ENCODE data around the gene HOXD12.

The HOXD12 gene

GRCh38 chr2:176110415-176111308, 11.1 kb downstream of the HOXD12 start:
- Histone ChIP-seq H3K4me2 (ENCODE audit: low read length) (no peak overlapping the region), H3K79me1 (ENCODE audit: low read length) (no peaks in the 10 kb centered on the region), H2AFZ (ENCODE audit: insufficient read depth, low read length, poor library complexity) (no peak overlapping the region), H3K4ac (ENCODE audit: low read depth, low read length) (no peak overlapping the region), H3K9ac (ENCODE audit: low read length) (no peak overlapping the region), H2BK5ac (ENCODE audit: low read depth, low read length, poor library complexity) (no peak overlapping the region), H3K4me1 (ENCODE audit: control insufficient read depth in 1 of 2, insufficient read depth in 2 of 2, low read length in 2 of 2) (peaks cover 7% of the 10 kb centered on the region in 2 experiments), H3K14ac (ENCODE audit: low read length) (no peak overlapping the region), H3K79me2 (ENCODE audit: control insufficient read depth, insufficient read depth, low read length, poor library complexity) (no peaks in the 10 kb centered on the region), H4K8ac (ENCODE audit: low read depth, low read length) (no peak overlapping the region), H3K18ac (ENCODE audit: low read length) (no peak overlapping the region), H3K27ac (ENCODE audit: low read depth, low read length) (no peak overlapping the region), H3K36me3 (ENCODE audit: control insufficient read depth in 1 of 2, insufficient read depth in 2 of 2, low read length in 2 of 2) (no peaks in the 10 kb centered on the region), H4K91ac (ENCODE audit: low read depth, low read length) (no peak overlapping the region), H2BK12ac (ENCODE audit: low read length) (no peak overlapping the region), H3K4me3 (ENCODE audit: low read depth, low read length) (no peak overlapping the region), H3K23ac (ENCODE audit: low read length) (no peak overlapping the region), H2AK5ac (ENCODE audit: low read length) (no peak overlapping the region), H4K12ac (ENCODE audit: low read depth, low read length) (no peak overlapping the region), H3K9me3 (ENCODE audit: insufficient read depth, low read depth, low read length) (peaks cover 13% of the 10 kb centered on the region), H2BK120ac (ENCODE audit: insufficient read depth, low read length, poor library complexity) (no peak overlapping the region), H3K27me3 (ENCODE audit: insufficient read depth, low read length) (peaks cover 77% of the 10 kb centered on the region)
- no peak for DNase-seq
- WGBS (ENCODE audit: extremely low coverage, insufficient coverage, insufficient read length), result no CpG with 5 or more reads among the region's 7 CpGs

DNA sequence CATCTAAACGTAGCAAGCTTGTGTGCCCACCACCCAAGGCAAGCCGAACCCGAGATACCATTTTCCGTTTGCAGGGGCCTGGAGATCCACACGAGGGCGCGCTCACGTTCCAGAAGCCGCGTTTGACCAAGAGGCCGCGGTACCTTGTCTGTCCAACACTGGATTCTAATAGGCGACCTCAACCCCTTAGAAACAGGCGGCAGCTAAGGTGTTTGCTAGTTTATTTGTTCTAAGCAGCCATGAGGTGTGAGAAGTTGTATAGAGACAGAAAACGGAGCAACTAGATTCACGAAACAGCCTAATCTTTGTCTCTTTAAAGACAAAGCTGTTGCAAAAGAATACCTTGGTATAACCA, 11.7 kb downstream of the HOXD12 start:
- Histone ChIP-seq H3K79me1 (ENCODE audit: low read length) (no peaks in the 10 kb centered on the region), H3K36me3 (ENCODE audit: control insufficient read depth in 1 of 2, insufficient read depth in 2 of 2, low read length in 2 of 2) (no peaks in the 10 kb centered on the region), H3K9ac (ENCODE audit: low read length) (no peak overlapping the region), H2AK5ac (ENCODE audit: low read length) (no peak overlapping the region), H3K14ac (ENCODE audit: low read length) (no peak overlapping the region), H3K23ac (ENCODE audit: low read length) (no peak overlapping the region), H2AFZ (ENCODE audit: insufficient read depth, low read length, poor library complexity) (no peak overlapping the region), H2BK12ac (ENCODE audit: low read length) (no peak overlapping the region), H3K79me2 (ENCODE audit: control insufficient read depth, insufficient read depth, low read length, poor library complexity) (no peaks in the 10 kb centered on the region), H3K4me3 (ENCODE audit: low read depth, low read length) (no peak overlapping the region), H4K12ac (ENCODE audit: low read depth, low read length) (no peak overlapping the region), H3K27ac (ENCODE audit: low read depth, low read length) (no peak overlapping the region), H4K91ac (ENCODE audit: low read depth, low read length) (no peak overlapping the region), H3K4me2 (ENCODE audit: low read length) (no peak overlapping the region), H3K18ac (ENCODE audit: low read length) (no peak overlapping the region), H2BK5ac (ENCODE audit: low read depth, low read length, poor library complexity) (no peak overlapping the region), H2BK120ac (ENCODE audit: insufficient read depth, low read length, poor library complexity) (no peak overlapping the region), H3K9me3 (ENCODE audit: insufficient read depth, low read depth, low read length) (peaks cover 16% of the 10 kb centered on the region), H4K8ac (ENCODE audit: low read depth, low read length) (no peak overlapping the region), H3K4ac (ENCODE audit: low read depth, low read length) (no peak overlapping the region), H3K27me3 (ENCODE audit: insufficient read depth, low read length) (peaks cover 77% of the 10 kb centered on the region), H3K4me1 (ENCODE audit: control insufficient read depth in 1 of 2, insufficient read depth in 2 of 2, low read length in 2 of 2) (peaks cover 7% of the 10 kb centered on the region in 2 experiments)
- no CpG with 5 or more reads among the region's 16 CpGs for WGBS (ENCODE audit: extremely low coverage, insufficient coverage, insufficient read length)
- DNase-seq, result peak; percentile 27 to 56

- Histone ChIP-seq H3K79me2 (ENCODE audit: control insufficient read depth, insufficient read depth, low read length, poor library complexity) (no peaks in the 10 kb centered on the region), H3K4ac (ENCODE audit: low read depth, low read length) (no peak overlapping the region), H3K9ac (ENCODE audit: low read length) (no peak overlapping the region), H3K18ac (ENCODE audit: low read length) (no peak overlapping the region), H3K4me3 (ENCODE audit: low read depth, low read length) (no peak overlapping the region), H2AFZ (ENCODE audit: insufficient read depth, low read length, poor library complexity) (no peak overlapping the region), H3K27me3 (ENCODE audit: insufficient read depth, low read length) (peaks cover 77% of the 10 kb centered on the region), H2BK5ac (ENCODE audit: low read depth, low read length, poor library complexity) (no peak overlapping the region), H3K4me1 (ENCODE audit: control insufficient read depth in 1 of 2, insufficient read depth in 2 of 2, low read length in 2 of 2) (peaks cover 4 to 5% of the 10 kb centered on the region in 2 experiments), H3K79me1 (ENCODE audit: low read length) (no peaks in the 10 kb centered on the region), H4K8ac (ENCODE audit: low read depth, low read length) (no peak overlapping the region), H3K4me2 (ENCODE audit: low read length) (no peak overlapping the region), H2BK12ac (ENCODE audit: low read length) (no peak overlapping the region), H3K27ac (ENCODE audit: low read depth, low read length) (no peak overlapping the region), H3K9me3 (ENCODE audit: insufficient read depth, low read depth, low read length) (peaks cover 18% of the 10 kb centered on the region), H2AK5ac (ENCODE audit: low read length) (no peak overlapping the region), H4K91ac (ENCODE audit: low read depth, low read length) (no peak overlapping the region), H3K36me3 (ENCODE audit: control insufficient read depth in 1 of 2, insufficient read depth in 2 of 2, low read length in 2 of 2) (no peaks in the 10 kb centered on the region), H4K12ac (ENCODE audit: low read depth, low read length) (no peak overlapping the region), H3K23ac (ENCODE audit: low read length) (no peak overlapping the region), H3K14ac (ENCODE audit: low read length) (no peak overlapping the region), H2BK120ac (ENCODE audit: insufficient read depth, low read length, poor library complexity) (no peak overlapping the region)
- no CpG with 5 or more reads among the region's 29 CpGs for WGBS (ENCODE audit: extremely low coverage, insufficient coverage, insufficient read length)
- DNase-seq, result no peak
Measured at GRCh38 chr2:176111846-176112374, 12.3 kb downstream of the HOXD12 start.

DNA sequence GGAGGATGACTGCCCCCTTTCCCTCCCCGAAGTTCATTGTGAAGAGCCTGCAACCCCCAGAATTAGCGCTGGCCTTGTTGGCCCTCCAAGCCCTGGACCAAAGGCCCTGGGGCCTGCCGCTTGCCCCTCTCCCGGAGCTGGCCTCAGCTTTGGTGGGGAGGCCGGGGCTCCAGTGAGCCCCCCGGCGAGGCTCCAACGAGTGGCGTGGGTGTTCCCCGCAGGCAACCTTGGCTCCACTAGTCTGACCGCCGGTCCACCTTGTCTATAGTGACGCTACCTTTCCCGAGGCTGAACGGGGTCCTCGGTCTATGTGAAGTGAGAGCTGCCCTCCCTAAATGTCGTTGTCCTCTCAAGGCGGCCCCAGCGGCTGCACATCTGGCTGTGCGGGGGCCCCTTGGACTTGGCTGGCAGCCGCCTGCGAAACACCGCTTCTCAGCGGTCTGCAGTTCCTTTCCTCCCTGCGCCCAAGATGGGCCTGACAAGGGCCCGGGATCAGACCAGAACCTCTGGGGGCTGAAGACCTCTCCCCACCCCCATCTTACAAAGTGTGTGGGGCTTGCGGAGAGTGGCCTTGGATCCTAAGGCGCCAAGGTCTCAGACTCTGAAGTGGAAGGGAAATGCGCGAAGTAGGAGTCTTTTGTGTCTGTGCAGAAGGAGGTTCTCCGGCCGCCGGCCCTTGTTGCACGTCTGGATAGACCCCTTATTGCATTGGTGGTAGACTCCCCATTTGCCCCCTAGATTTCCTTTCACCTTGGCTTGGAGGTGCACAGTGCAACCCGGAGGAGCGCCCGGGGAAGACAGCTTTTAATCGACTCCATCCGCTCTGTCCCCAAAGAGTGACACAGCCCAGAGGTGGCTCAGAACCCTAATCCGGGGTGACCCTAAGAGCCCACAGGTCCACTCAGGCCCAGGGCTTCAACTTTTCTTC, 13.0 kb downstream of the HOXD12 start:
- H3K4ac ChIP-seq (ENCODE audit: low read depth, low read length), result no peak overlapping the region
- no CpG with 5 or more reads among the region's 40 CpGs for WGBS (ENCODE audit: extremely low coverage, insufficient coverage, insufficient read length)
- H3K9me3 ChIP-seq (ENCODE audit: insufficient read depth, low read depth, low read length), result peaks cover 24% of the 10 kb centered on the region
- no peaks in the 10 kb centered on the region for H3K4me1 ChIP-seq (ENCODE audit: control insufficient read depth in 1 of 2, insufficient read depth in 2 of 2, low read length in 2 of 2)
- H3K27ac ChIP-seq (ENCODE audit: low read depth, low read length), result no peak overlapping the region
- H2BK120ac ChIP-seq (ENCODE audit: insufficient read depth, low read length, poor library complexity), result no peak overlapping the region
- no peak overlapping the region for H3K4me3 ChIP-seq (ENCODE audit: low read depth, low read length)
- H4K8ac ChIP-seq (ENCODE audit: low read depth, low read length), result no peak overlapping the region
- peaks cover 78% of the 10 kb centered on the region for H3K27me3 ChIP-seq (ENCODE audit: insufficient read depth, low read length)
- H2AK5ac ChIP-seq (ENCODE audit: low read length), result no peak overlapping the region
- H4K12ac ChIP-seq (ENCODE audit: low read depth, low read length), result no peak overlapping the region
- no peak overlapping the region for H2BK5ac ChIP-seq (ENCODE audit: low read depth, low read length, poor library complexity)
- H2BK12ac ChIP-seq (ENCODE audit: low read length), result no peak overlapping the region
- no peak for DNase-seq
- H3K23ac ChIP-seq (ENCODE audit: low read length), result no peak overlapping the region
- no peak overlapping the region for H3K9ac ChIP-seq (ENCODE audit: low read length)
- no peaks in the 10 kb centered on the region for H3K36me3 ChIP-seq (ENCODE audit: control insufficient read depth in 1 of 2, insufficient read depth in 2 of 2, low read length in 2 of 2)
- H3K14ac ChIP-seq (ENCODE audit: low read length), result no peak overlapping the region
- H3K79me1 ChIP-seq (ENCODE audit: low read length), result no peaks in the 10 kb centered on the region
- H3K18ac ChIP-seq (ENCODE audit: low read length), result no peak overlapping the region
- H4K91ac ChIP-seq (ENCODE audit: low read depth, low read length), result no peak overlapping the region
- H3K4me2 ChIP-seq (ENCODE audit: low read length), result no peak overlapping the region
- no peak overlapping the region for H2AFZ ChIP-seq (ENCODE audit: insufficient read depth, low read length, poor library complexity)
- no peaks in the 10 kb centered on the region for H3K79me2 ChIP-seq (ENCODE audit: control insufficient read depth, insufficient read depth, low read length, poor library complexity)
